A549 (cell line): ENCODE data around the gene TEAD3. TPM values are rescaled to one million over a fixed set of nuclear protein-coding genes. Genes with fewer than 3 reads are reported as not detected.

Experiments
- ATAC-seq, 2 experiments: fragments of 200-7000 bp in 1 of 2; fragments of >200 bp in 1 of 2; cut with Nextera tagmentation in 1 of 2; cut with Tn5 transposase in 1 of 2; 3 replicates each; pipeline versions ENCODE4 v1.8.0 to v1.9.1; 2018 to 2020; ENCODE audit warnings: mild to moderate bottlenecking in 1 of 2, moderate library complexity in 1 of 2
- CTCF ChIA-PET: fragments of 300-600 bp; sonication (Branson Sonifier 250); formaldehyde crosslinking; extraction: SDS; loops from one replicate; lab custom pipeline; 2021; ENCODE audit warnings: antibody characterized with exemption, inconsistent platforms; lab: Yijun Ruan, JAX
- POLR2A ChIA-PET: fragments of 350-600 bp; formaldehyde crosslinking; extraction: SDS; loops from one replicate; lab custom pipeline; 2021; ENCODE audit warnings: antibody characterized with exemption, inconsistent platforms; lab: Yijun Ruan, JAX
- DNase-seq, 2 experiments: peaks; one replicate each; pipeline versions ENCODE4 v3.0.0 to v3.0.0-alpha.2; 2011 to 2016; ENCODE audit warnings: low read depth in 1 of 2, low spot score in 1 of 2
- FAIRE-seq: peaks from 2 replicates; lab custom pipeline; 2011; peaks lifted over from hg19 to GRCh38; lab: Jason Lieb, UNC
- H3K27ac ChIP-seq, 2 experiments: fragments of >200 bp; sonication (Bioruptor Twin); formaldehyde crosslinking; 3 replicates each; pipeline ENCODE4 v1.5.1; 2016 to 2017
- H3K4me1 ChIP-seq: fragments of >200 bp; sonication (Bioruptor Twin); formaldehyde crosslinking; 3 replicates; pipeline ENCODE4 v1.6.1; 2016
- H3K4me2 ChIP-seq: fragments of >200 bp; sonication (Bioruptor Twin); formaldehyde crosslinking; 3 replicates; pipeline ENCODE4 v1.6.1; 2016
- H3K4me3 ChIP-seq: fragments of >200 bp; sonication (Bioruptor Twin); formaldehyde crosslinking; 3 replicates; pipeline ENCODE4 v1.5.1; 2016
- H3K9me3 ChIP-seq: fragments of >200 bp; sonication (Bioruptor Twin); formaldehyde crosslinking; 3 replicates; pipeline ENCODE4 v1.6.1; 2016
- BCL3 ChIP-seq: fragments of >200 bp; sonication (Bioruptor Twin); formaldehyde crosslinking; IDR thresholded peaks from 3 replicates; pipeline ENCODE4 v1.6.1; 2016
- BHLHE40 ChIP-seq: IDR thresholded peaks from 2 replicates; pipeline ENCODE4 v1.6.1; 2012; ENCODE audit warnings: low read depth, low read length, inconsistent platforms
- EHMT2 ChIP-seq: fragments of 200-600 bp; sonication (generic); IDR thresholded peaks from 2 replicates; pipeline ENCODE4 v1.6.1; 2016; ENCODE audit warnings: antibody characterized with exemption, low read depth, mild to moderate bottlenecking, moderate library complexity
- HMGXB4 ChIP-seq: fragments of 250-450 bp; sonication (Bioruptor Pico); IDR thresholded peaks from 2 replicates; pipeline ENCODE4 v1.5.0; 2021; ENCODE audit warnings: mild to moderate bottlenecking, moderate library complexity, borderline replicate concordance
- JUN ChIP-seq, 2 experiments: fragments of >200 bp; sonication (Bioruptor Twin); formaldehyde crosslinking; IDR thresholded peaks; 2 replicates in 1 of 2; 3 replicates in 1 of 2; pipeline ENCODE4 v1.6.1; 2016 to 2017
- SREBF2 ChIP-seq: fragments of 450-650 bp; IDR thresholded peaks from 2 replicates; pipeline ENCODE4 v1.6.1; 2014; ENCODE audit warnings: mild to moderate bottlenecking, moderate library complexity
- ZNF302 ChIP-seq: fragments of 250-450 bp; sonication (Bioruptor Pico); IDR thresholded peaks from 2 replicates; pipeline ENCODE4 v1.9.0; 2021; ENCODE audit warnings: inconsistent platforms, mild to moderate bottlenecking, moderate library complexity
- WGBS: methylation state at CpG from one replicate; pipeline ENCODE4 v1.1.6; 2017; ENCODE audit errors: missing lambda C conversion rate; 5-methylcytosine and 5-hydroxymethylcytosine counted together
- polyA plus RNA-seq, 4 experiments: library from polyadenylated mRNA; depleted of rRNA in 3 of 4; stranded (reverse); fragments of >200 nt; fragmentation: RNase III in 1 of 4; extraction: RNeasy Plus Mini Kit Qiagen cat#74134 plus additional on column Dnase treatment in 1 of 4; gene quantifications; 2 replicates in 3 of 4; 3 replicates in 1 of 4; pipeline ENCODE4 v1.2.3, GENCODE V29; 2011 to 2017

Gene TEAD3
- polyA plus RNA-seq, 2 of the 4 experiments (the other 2 are of a cell fraction), result 2.1 to 4.2 TPM

- no peak for TF ChIP-seq HMGXB4 (CRISPR knock-in tag)
- TF ChIP-seq JUN (IDR thresholded peaks at IDR 0.05), result 0 out of 5 replicates have a peak, but pooled peaks of 1 of the 2 experiments have one; percentile 8
- H3K4me3 ChIP-seq, result no peak overlapping the region; the same call in 2 of the 3 replicates
- peaks cover 33% of the 10 kb centered on the region for H3K4me1 ChIP-seq
- H3K4me2 ChIP-seq, result peak overlapping the region; percentile 98
- no peaks in the 10 kb centered on the region for H3K9me3 ChIP-seq
- no peak for DNase-seq
- ChIA-PET POLR2A (no interaction called here), CTCF (interaction anchor here (1.6 kb wide), 1 partner anchor 8 kb away, joined by 3 read pairs; no protein-coding TSS in a partner anchor)
- FAIRE-seq, result no peak
- WGBS, result 64% methylated on average over 8 of the region's 8 CpGs
- peak overlapping the region in 1 of 2 experiments; percentile 42; a peak in 3 of 6 replicates for H3K27ac ChIP-seq
- no peak for ATAC-seq
Observed at GRCh38 chr6:35471836-35472345, 25.0 kb downstream of the TEAD3 start.

GRCh38 chr6:35470663-35471120 is 26.2 kb downstream of the TEAD3 start:
- Histone ChIP-seq H3K4me2 (peak overlapping the region; percentile 98), H3K27ac (peak overlapping the region in 1 of 2 experiments; percentile 42; a peak in 1 of 6 replicates), H3K4me3 (peak overlapping the region; percentile 99), H3K4me1 (peaks cover 33% of the 10 kb centered on the region), H3K9me3 (no peaks in the 10 kb centered on the region)
- FAIRE-seq (no peak), ATAC-seq (no peak), DNase-seq (no peak)
- TF ChIP-seq SREBF2, result no peak
- 0 out of 3 replicates have a peak, but pooled peaks have one; percentile 13 for TF ChIP-seq BCL3
- CTCF ChIA-PET, result interaction anchor here (0.6 to 1.2 kb wide), 2 partner anchors 127 to 360 kb away, joined by 3 to 4 read pairs; no protein-coding TSS in a partner anchor
- 22% methylated on average over 3 of the region's 3 CpGs for WGBS
- POLR2A ChIA-PET, result no interaction called here

GRCh38 chr6:35469751-35470662 is 26.9 kb downstream of the TEAD3 start:
- ChIA-PET POLR2A (no interaction called here), CTCF (interaction anchor here (1.2 to 5.3 kb wide), 3 partner anchors 14 to 126 kb away, joined by 3 to 48 read pairs (median 20); partner anchors contain the start of gene FANCE)

GRCh38 chr6:35468980-35469750 is 27.7 kb downstream of the TEAD3 start:
- H3K9me3 ChIP-seq, result no peaks in the 10 kb centered on the region
- peak overlapping the region; percentile 99 for H3K4me3 ChIP-seq
- peak overlapping the region; percentile 97 to 98 for H3K27ac ChIP-seq
- 0% methylated on average over 11 of the region's 37 CpGs for WGBS
- H3K4me1 ChIP-seq, result peaks cover 33% of the 10 kb centered on the region
- ChIA-PET CTCF (interaction anchor here (0.6 to 5.3 kb wide), 9 partner anchors 13 to 258 kb away, joined by 3 to 48 read pairs (median 4); partner anchors contain the start of genes FANCE and PPARD), POLR2A (no interaction called here)
- DNase-seq, result no peak
- ATAC-seq, result peak; percentile 1 to 11; a peak in 3 of 6 replicates
- H3K4me2 ChIP-seq, result peak overlapping the region; percentile 98
- FAIRE-seq, result no peak
- TF ChIP-seq ZNF302 (CRISPR knock-in tag), result no peak

More at GRCh38 chr6:35469751-35470662, 26.9 kb downstream of the TEAD3 start:
- no peak for FAIRE-seq
- TF ChIP-seq EHMT2 (no peak), BHLHE40 (no peak)
- Histone ChIP-seq H3K4me3 (peak overlapping the region; percentile 99), H3K4me1 (peaks cover 33% of the 10 kb centered on the region), H3K4me2 (peak overlapping the region; percentile 98), H3K27ac (peak overlapping the region; percentile 97 to 98), H3K9me3 (no peaks in the 10 kb centered on the region)
- 16% methylated on average over 15 of the region's 18 CpGs for WGBS
- DNase-seq, result no peak
- no peak for ATAC-seq
